Fibroblast of the aortic adventitia (primary cell): ENCODE measurements around the gene ZC3HAV1. TPM values are rescaled to one million over a fixed set of nuclear protein-coding genes. Genes with fewer than 3 reads are reported as not detected.

Source experiments
- DNase-seq: peaks from one replicate; pipeline ENCODE4 v3.0.0-alpha.2; 2010; ENCODE audit warnings: low read depth
- H3K4me3 ChIP-seq: 2 replicates; pipeline ENCODE4 v1.5.1; 2011; ENCODE audit warnings: low read depth, mild to moderate bottlenecking, control low read depth, low read length, moderate library complexity
- total RNA-seq: library from RNA; depleted of rRNA; stranded (reverse); fragments of >200 nt; gene quantifications from 2 replicates; pipeline ENCODE4 v1.2.3, GENCODE V29; 2012; ENCODE audit warnings: low replicate concordance
- TF ChIP-seq, protein P1 (sequence below): IDR thresholded peaks from 2 replicates; pipeline ENCODE4 v1.5.1; 2011; ENCODE audit warnings: mild to moderate bottlenecking, low read length, control low read depth, inconsistent platforms; ENCODE audit not compliant: insufficient read depth

The ZC3HAV1 gene
- total RNA-seq, 1 donor, result 55.4 TPM

DNA sequence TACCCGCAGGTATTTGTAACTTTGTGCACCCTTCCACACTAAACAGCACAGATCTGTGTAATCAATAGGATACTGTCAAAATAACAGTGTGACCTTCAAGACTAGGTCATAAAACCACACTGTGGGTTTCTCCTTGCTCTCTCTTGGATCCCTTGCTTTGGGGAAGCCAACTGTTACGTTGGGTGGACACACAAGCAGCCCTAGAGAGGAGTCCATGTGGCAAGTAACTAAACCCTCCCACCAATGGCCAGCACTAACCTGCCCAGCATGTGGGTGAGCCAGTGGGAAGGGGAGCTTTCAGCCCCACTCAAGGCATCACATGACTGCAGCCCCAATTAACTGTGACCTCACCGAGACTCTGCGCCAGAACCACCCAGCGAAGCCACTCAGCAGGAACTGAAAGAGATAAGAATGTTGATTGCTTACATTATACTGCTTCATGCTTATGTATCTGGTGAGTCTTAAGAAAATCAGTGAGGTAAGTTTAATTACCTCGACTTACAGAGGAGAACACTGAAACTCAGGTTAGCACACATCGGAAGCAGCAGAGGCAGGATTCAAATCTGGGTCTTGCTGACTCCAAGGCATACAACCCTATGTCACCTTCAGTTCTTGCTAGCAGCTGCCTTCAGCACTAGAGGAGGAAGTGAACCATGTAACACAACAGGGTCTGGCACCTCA is 9.4 kb upstream of the ZC3HAV1 start:
- DNase-seq, result peak; percentile 14
- H3K4me3 ChIP-seq, result no peak overlapping the region
- TF ChIP-seq, protein P1, sequence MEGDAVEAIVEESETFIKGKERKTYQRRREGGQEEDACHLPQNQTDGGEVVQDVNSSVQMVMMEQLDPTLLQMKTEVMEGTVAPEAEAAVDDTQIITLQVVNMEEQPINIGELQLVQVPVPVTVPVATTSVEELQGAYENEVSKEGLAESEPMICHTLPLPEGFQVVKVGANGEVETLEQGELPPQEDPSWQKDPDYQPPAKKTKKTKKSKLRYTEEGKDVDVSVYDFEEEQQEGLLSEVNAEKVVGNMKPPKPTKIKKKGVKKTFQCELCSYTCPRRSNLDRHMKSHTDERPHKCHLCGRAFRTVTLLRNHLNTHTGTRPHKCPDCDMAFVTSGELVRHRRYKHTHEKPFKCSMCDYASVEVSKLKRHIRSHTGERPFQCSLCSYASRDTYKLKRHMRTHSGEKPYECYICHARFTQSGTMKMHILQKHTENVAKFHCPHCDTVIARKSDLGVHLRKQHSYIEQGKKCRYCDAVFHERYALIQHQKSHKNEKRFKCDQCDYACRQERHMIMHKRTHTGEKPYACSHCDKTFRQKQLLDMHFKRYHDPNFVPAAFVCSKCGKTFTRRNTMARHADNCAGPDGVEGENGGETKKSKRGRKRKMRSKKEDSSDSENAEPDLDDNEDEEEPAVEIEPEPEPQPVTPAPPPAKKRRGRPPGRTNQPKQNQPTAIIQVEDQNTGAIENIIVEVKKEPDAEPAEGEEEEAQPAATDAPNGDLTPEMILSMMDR, result no peak

DNA sequence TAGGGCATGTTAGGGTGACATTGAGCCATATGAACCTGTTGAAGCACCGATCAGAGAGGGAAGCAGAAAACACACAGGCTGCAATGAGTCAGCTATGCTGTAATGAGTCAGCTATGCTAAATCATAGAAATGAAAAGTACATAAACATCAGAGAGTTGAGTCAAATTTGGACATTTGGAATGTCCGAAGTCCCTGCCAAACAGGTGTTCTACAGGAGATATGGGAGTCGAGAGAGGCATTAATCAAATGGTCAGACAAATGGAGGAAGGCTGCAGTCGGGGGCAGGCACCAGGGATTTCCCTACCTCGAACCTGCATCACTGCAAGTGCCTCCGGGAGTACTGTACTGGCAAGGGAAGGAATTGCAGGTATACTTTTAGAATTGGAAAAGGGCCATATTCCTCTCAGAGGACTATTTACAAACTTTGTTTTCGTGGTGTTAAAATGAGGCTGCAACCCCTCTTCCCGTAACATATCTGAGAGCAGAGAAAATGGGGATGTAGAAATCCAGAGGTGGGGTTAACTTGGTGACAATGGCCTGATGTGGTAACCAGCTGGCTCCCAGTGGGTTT is 8.8 kb upstream of the ZC3HAV1 start:
- TF ChIP-seq, protein P1, result no peak
- peak; percentile 61 for DNase-seq
- no peak overlapping the region for H3K4me3 ChIP-seq

DNA sequence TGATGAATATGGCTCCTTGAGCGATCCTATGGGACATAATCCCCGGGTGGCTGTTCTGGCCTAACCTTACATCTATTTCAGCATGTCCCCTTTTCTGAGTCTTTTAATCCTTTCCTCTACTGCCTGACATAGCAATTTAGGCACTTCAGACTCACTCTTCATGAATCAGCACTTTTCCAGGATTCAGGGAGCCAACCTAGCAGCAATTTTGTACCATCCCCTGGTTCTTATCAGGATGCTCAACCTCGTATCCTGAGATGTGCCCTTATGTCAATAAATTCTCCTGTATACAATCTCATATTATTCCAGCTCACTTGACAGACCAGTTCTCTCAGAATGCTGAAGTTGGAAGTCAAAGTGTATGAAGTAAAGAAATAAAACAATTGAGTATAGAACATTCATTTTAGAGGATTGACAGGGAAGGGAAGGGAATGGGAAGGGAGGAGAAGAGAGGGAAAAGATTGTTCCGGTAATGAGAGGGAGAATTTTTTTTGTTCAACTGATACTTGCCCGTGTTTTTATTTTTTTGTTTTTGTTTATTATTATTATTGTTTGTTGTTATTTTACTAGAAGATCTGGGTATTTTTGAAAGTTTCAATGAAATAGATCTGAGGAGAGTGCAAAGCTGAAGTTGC is 8.2 kb upstream of the ZC3HAV1 start:
- no peak overlapping the region for H3K4me3 ChIP-seq
- TF ChIP-seq, protein P1, result no peak
- DNase-seq, result no peak

DNA sequence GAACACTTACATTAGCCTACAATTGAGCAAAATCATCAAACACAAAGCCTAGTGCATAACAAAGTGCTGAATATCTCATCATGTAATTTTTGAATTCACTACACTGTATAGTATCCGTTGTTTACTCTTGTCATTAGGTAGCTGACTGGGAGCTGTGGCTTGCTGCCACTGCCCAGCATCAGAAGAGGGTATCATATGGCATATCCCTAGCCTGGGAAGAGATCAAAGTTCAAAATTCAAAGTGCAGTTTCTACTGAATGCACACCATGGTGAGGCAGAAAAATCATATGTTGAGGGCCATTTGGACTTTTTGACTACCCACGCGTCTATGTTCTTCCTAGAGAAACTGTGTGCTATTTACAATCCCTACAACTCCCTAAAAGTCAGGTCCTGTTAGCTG is 7.5 kb upstream of the ZC3HAV1 start:
- TF ChIP-seq, protein P1, result no peak
- H3K4me3 ChIP-seq, result no peak overlapping the region
- no peak for DNase-seq

DNA sequence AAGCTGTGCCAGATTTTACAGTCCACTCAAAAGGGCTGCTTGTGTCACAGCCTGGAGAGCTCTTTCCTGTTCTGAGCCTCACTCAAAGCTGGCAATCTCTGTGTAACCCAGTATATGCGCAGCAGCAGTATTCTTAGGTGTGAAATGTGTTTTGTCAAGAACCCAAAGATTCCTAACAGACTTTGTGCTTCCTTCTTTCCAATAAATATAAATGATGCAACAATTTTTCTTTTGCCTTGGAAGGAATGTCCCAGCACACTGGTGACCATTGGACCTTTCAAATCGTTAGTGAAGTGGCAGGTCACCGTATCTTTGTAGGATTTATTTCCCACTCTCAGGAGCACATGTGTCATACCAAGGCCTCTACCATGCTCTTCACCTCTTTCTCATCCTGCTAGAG is 5.6 kb upstream of the ZC3HAV1 start:
- DNase-seq, result no peak
- no peak overlapping the region for H3K4me3 ChIP-seq
- TF ChIP-seq, protein P1, result no peak

DNA sequence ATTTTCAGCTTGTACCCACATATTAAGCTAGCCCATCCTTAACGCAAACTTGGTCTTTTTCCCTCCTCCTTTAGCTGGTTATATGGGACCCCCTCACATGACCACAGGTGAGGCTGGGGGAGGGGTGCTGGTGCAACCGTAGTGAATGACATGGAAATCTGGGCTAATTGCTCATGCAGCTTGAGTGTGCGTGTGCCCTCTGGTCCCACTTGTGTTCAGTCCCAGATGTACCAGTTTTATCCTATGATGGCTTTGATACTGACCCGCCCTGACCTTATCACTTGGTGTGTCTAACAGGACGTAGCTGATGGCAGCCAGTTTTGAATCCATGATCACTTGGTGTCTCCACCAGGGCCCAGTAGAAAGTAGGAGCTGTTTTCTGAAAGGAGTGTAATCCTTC is 5.1 kb upstream of the ZC3HAV1 start:
- DNase-seq, result no peak
- H3K4me3 ChIP-seq, result no peak overlapping the region
- TF ChIP-seq, protein P1, result no peak
